Thymus (tissue), 11 donors: Measurements from ENCODE around the gene RAP1A. TPM values are rescaled to one million over a fixed set of nuclear protein-coding genes. Genes with fewer than 3 reads are reported as not detected.
A peak's percentile ranks its signal among the peaks of the same experiment; 100 is the strongest.

Experiments used
- DNase-seq, 9 donors: peaks; one replicate each; pipeline ENCODE4 v3.0.0-alpha.2; 2013; ENCODE audit warnings: low spot score in 9 of 9, low read depth in 6 of 9, missing footprints in 1 of 9
- H3K27ac ChIP-seq, 2 donors: one replicate each; pipeline ENCODE4 v1.5.1; 2013; ENCODE audit warnings: control low read depth in 1 of 2, low read depth in 1 of 2, low read length in 1 of 2, mild to moderate bottlenecking in 1 of 2, moderate library complexity in 1 of 2
- H3K27me3 ChIP-seq, 2 donors: one replicate each; pipeline ENCODE4 v1.5.1; 2013; ENCODE audit warnings: low read length in 1 of 2; ENCODE audit not compliant: control insufficient read depth in 2 of 2, insufficient read depth in 1 of 2
- H3K36me3 ChIP-seq, 2 donors: one replicate each; pipeline ENCODE4 v1.5.1; 2013; ENCODE audit warnings: low read length in 1 of 2, mild to moderate bottlenecking in 1 of 2, moderate library complexity in 1 of 2; ENCODE audit not compliant: control insufficient read depth in 2 of 2, insufficient read depth in 2 of 2
- H3K4me1 ChIP-seq, 2 donors: one replicate each; pipeline ENCODE4 v1.5.1; 2013; ENCODE audit warnings: low read length in 2 of 2; ENCODE audit not compliant: control insufficient read depth in 2 of 2, insufficient read depth in 2 of 2
- H3K4me3 ChIP-seq, 2 donors: one replicate each; pipeline ENCODE4 v1.5.1; 2013; ENCODE audit warnings: low read length in 2 of 2, control low read depth in 1 of 2, mild to moderate bottlenecking in 1 of 2
- H3K9me3 ChIP-seq, 2 donors: one replicate each; pipeline ENCODE4 v1.5.1; 2013; ENCODE audit warnings: low read length in 1 of 2, mild to moderate bottlenecking in 1 of 2; ENCODE audit not compliant: control insufficient read depth in 2 of 2, insufficient read depth in 1 of 2
- WGBS: extraction: QIAGEN DNeasy Blood & Tissue Kit; methylation state at CpG from one replicate; pipeline ENCODE4 v1.1.7; 2013; 5-methylcytosine and 5-hydroxymethylcytosine counted together
- polyA plus RNA-seq: library from polyadenylated mRNA; stranded (reverse); fragments of 200-250 nt; gene quantifications from one replicate; pipeline ENCODE4 v1.2.3, GENCODE V29; 2013
- total RNA-seq: library from RNA; stranded (reverse); fragments of 120-200 nt; gene quantifications from one replicate; pipeline ENCODE4 v1.2.4, GENCODE V29; 2013
- donor health status: healthy.

The RAP1A gene
- total and polyA plus RNA-seq, 2 donors = 29.6 to 123 TPM

DNA sequence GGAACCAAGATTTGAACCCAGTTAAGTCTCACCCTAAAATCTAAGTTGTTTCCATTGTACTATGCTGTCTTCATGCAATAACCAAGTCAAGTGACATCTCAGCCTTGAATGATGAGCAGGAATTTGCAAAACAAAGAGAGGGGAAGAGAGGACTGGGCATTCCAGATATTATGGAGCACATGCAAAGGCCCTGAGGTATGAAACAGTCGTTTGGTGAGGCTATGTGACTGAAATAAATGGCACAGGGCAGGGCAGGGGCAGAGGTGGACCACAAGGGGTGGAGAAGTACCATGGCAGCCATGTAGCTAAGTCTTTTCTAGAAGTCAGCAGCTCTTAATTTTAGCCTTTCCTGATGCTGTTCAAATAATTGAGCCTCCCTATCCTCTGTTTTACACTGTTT lies 37.6 kb upstream of the RAP1A start:
- H3K9me3 ChIP-seq = no peaks in the 10 kb centered on the region
- 96% methylated on average over 1 of the region's 1 CpG for WGBS

DNA sequence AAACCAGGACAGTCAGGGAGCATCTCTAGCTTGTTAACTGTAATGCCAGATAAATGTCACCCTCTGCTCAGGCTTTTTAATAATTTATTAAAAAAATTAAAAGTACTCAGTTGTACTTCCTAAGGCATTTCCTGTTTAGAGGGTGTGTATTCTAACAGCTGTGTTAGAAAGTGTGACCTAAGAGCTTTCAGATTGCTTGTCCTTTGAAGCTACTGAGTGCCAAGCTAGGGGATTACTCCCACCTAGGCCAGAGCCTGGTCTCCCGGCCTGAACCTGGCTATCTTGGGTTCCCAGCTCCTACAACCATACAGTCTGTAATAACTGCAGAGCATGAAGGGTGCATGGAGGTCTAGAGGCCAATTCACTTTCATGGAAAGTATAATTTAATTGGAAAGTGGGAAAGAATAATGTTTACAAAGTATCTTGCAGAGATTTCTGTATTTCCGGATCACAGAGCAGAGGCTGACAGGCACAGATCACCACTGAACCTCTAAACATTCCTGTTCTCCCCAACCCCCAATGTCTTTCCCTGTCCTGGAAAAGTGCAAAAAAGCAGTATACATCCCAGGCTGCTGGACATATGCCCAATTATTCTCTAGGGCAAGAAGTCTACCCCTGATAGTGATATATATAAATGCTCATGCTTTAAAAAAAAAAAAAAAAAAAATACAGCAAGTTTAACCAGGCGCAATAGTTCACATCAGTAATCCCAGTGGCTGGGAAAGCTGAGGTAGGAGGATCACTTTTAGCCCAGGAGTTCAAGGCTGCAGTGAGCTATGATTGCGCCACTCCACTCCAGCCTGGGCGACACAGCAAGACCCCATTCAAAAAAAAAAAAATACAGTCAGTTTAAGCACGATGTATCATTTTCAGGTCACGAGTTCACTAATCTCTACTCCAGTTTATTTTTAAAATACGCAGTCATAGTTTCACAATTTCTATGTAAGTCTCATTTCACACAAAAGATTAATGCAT lies 36.7 kb upstream of the RAP1A start:
- Histone ChIP-seq H3K9me3 (no peaks in the 10 kb centered on the region), H3K4me3 (no peak overlapping the region), H3K27ac (no peak overlapping the region), H3K4me1 (no peaks in the 10 kb centered on the region), H3K27me3 (no peaks in the 10 kb centered on the region), H3K36me3 (no peaks in the 10 kb centered on the region)
- DNase-seq = no peak
- 97% methylated on average over 8 of the region's 8 CpGs for WGBS

More for the DNA sequence above, 37.6 kb upstream of the RAP1A start:
- H3K27ac ChIP-seq = no peak overlapping the region
- no peaks in the 10 kb centered on the region for H3K4me1 ChIP-seq
- no peak for DNase-seq
- no peak overlapping the region for H3K4me3 ChIP-seq
- H3K36me3 ChIP-seq = no peaks in the 10 kb centered on the region
- no peaks in the 10 kb centered on the region for H3K27me3 ChIP-seq

DNA sequence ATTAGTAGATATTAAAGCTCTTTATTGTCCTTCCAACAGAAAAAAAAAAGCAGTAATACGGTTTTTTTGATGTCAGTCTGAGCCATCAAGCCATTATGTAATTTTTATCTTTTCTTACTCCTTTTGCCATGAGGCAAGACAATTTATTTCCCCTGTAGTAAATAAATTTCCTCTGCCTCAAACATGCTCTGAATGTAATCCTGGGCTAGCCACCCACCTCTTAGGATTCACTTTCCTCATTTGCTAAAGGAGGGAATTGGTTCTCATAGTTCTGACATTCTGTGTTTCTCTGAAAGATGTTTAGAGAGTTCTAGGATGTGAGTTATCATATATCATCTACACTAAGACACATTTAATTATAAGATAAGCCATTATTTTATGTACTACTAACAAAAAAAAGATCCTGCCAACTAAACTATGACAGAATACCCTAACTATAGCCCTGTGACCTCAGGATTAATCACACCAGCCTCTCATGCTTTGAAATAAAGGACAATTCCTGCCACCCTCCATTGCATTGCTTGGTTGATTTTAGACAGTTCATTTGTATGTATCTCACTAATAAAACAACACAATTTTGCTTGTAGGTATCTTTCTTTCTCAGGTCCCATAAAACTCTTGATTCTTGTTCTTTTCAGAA lies 34.0 kb upstream of the RAP1A start:
- Histone ChIP-seq H3K4me3 (no peak overlapping the region), H3K27me3 (no peaks in the 10 kb centered on the region), H3K4me1 (no peaks in the 10 kb centered on the region), H3K36me3 (no peaks in the 10 kb centered on the region), H3K27ac (no peak overlapping the region), H3K9me3 (no peaks in the 10 kb centered on the region)
- 96% methylated on average over 1 of the region's 1 CpG for WGBS
- no peak for DNase-seq

DNA sequence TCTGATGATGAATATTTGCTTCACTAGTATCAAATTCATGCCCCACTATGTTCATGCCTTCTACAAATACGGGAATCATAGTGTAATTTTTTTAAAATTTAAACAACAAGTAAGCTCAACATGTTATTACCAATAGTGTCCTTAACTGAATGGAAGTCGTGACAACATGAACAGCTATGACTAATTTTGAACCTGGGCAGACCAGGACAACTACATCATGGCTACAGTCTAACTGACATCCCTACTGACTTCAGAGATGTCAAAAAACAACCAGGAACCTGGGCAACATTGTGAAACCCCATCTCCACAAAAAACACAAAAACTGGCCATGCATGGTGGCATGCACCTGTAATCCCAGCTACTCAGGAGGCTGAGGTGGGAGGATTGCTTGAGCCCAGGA lies 33.5 kb upstream of the RAP1A start:
- no peak for DNase-seq
- H3K36me3 ChIP-seq = no peaks in the 10 kb centered on the region
- H3K27ac ChIP-seq = no peak overlapping the region
- H3K9me3 ChIP-seq = no peaks in the 10 kb centered on the region
- H3K27me3 ChIP-seq = no peaks in the 10 kb centered on the region
- H3K4me1 ChIP-seq = no peaks in the 10 kb centered on the region
- no peak overlapping the region for H3K4me3 ChIP-seq
- WGBS = 96% methylated on average over 2 of the region's 2 CpGs

DNA sequence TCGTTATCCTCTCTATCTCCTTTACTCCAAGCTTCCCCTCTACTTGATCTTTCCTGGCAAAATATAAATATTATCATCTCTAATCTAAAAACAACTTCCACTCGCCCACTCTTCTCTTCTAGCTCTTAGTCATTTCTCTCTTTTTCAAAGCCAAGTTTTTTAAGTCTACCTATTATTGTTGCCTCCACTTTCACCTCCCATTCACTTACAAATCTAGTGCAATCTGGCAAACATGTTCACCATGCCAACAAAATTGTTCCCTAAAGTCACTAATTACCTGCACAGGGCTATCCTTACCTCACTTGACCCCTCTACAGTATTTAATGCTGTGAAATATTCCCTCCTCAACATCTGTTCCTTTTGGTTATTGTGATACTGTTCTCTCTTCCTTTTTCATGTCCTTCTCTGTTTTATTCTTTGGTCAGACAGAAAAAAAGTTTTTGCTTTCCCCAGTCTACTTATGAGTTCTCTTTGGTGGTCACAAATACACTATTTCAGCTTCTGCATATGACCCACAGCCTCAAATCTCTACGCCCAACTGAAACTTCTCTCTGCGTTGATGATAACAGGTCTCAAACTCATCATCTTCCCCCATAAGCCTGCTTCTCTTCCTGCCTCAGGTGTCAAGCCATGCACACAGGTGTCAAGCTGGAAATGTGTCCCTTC lies 31.9 kb upstream of the RAP1A start:
- no peak for DNase-seq
- Histone ChIP-seq H3K4me3 (no peak overlapping the region), H3K36me3 (no peaks in the 10 kb centered on the region), H3K9me3 (no peaks in the 10 kb centered on the region), H3K27me3 (no peaks in the 10 kb centered on the region), H3K4me1 (peaks cover 3 to 6% of the 10 kb centered on the region in 2 donors), H3K27ac (no peak overlapping the region)
- WGBS = 82% methylated on average over 4 of the region's 4 CpGs

DNA sequence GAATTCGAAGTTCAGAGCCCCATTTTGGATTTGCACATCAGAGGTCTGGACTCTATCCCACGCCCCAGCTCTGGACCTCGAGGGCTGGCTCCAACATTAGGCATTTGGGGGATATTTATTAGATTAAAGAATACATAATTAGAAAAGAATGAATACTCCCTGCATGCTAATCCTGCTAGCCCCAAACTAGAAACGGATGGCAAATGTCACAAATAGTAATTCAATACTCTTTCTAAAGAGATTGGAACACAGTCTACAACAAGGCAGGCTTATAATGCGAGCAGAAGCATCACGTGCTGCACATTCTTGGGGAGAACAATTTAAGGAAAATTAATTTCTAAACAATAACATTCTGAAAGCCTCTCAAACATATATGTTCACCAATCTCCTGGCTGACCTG lies 27.7 kb upstream of the RAP1A start:
- Histone ChIP-seq H3K4me3 (no peak overlapping the region), H3K27me3 (no peaks in the 10 kb centered on the region), H3K27ac (peak overlapping the region; percentile 55 to 84), H3K36me3 (no peaks in the 10 kb centered on the region), H3K9me3 (no peaks in the 10 kb centered on the region), H3K4me1 (peaks cover 11 to 37% of the 10 kb centered on the region in 2 donors)
- no peak for DNase-seq
- 97% methylated on average over 6 of the region's 6 CpGs for WGBS

DNA sequence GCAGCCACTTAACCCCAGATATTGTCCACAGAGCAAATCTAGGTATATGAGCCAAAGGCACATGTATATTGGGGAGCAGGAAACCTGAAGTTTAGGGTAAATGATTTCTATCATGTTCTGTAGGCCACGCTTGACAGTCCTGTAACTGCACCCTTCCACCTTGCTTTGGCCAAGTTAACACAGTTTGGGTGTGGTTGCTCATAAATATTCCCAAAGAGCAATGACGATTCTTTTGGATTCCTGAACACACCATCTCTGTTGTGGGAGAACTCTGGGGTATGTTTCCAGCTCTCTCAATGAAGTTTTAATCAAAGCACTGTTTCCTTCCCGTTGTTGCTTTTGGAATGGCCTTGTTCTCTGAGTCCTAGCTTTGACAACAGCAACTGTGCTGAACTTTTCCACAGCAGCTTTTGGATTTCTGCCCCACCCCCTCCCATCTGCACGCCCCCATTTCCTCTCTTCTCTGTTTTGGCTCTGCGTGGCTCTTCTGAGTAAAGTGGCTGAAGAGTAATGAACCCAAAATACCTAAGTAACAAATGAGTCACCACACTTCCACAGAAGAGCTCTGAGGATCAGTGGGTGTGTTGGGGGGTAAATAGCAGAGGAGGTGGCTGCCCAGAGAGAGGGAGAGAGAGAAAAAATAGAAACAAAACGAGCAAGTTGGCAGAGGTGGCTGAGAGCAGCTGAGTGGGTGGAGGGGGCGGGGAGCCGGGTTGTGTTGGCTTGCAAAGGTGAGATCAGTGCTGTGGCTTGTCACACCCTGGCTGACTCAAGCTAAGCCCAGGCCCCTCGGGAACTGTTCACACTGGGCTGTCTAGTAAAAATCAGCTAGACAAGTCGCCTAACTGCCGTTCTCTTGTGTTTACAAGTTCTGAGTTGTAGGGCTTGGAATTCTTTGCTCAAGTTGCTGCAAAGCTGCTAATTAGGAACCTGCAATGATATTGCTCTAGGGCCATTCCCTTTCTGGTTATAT lies 26.9 kb upstream of the RAP1A start:
- H3K4me1 ChIP-seq = peaks cover 13 to 38% of the 10 kb centered on the region in 2 donors
- peak; percentile 48 to 85 (median 68) for DNase-seq
- no peaks in the 10 kb centered on the region for H3K9me3 ChIP-seq
- H3K4me3 ChIP-seq = peak overlapping the region in 1 of 2 donors; percentile 4
- 32% methylated on average over 11 of the region's 11 CpGs for WGBS
- H3K27ac ChIP-seq = peak overlapping the region; percentile 55 to 84
- H3K36me3 ChIP-seq = no peaks in the 10 kb centered on the region
- H3K27me3 ChIP-seq = no peaks in the 10 kb centered on the region

DNA sequence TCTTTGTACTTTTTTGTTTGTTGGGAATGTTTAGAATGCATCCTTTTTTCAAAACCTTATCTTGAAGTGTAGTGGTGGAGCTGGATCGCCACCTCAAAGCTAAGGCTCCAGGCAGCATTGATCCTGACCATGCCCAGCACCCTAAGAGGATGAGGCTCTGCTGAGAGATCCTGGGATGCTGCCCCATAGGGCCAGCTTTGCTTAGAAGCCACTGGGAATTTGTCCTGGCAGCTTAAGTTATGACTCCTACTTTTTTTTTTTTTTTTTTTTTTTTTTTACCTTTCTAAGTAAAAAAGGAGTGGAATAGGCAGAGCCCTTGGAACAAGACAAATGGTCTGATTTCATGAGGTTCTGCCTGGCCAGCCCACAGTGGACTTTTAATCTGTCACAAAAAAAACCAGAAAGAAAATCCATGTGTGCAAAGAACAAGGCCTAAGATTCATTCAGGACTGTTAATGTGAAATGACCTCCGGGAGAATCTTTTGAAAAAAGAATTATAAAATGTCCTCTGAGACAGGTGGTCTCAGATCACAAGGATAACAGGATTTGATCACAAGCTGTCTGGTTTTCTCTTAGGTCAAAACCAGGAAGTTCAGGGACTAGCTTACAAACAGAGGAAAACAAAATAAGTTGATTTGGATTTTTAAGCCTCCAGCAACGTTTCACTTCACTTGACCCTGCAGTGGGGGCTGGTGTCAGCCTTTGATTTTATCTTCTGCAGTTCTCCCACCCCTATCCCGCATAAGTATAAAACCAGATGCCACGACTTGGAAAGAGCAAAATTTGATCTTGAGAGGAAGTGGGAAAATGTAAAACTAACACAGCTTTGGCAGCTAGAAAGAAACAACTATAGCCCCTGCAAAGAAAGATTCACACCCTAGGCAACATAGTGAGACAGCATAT lies 25.9 kb upstream of the RAP1A start:
- Histone ChIP-seq H3K4me3 (no peak overlapping the region), H3K36me3 (no peaks in the 10 kb centered on the region), H3K4me1 (peaks cover 15 to 43% of the 10 kb centered on the region in 2 donors), H3K9me3 (no peaks in the 10 kb centered on the region), H3K27ac (peak overlapping the region in 1 of 2 donors; percentile 84), H3K27me3 (no peaks in the 10 kb centered on the region)
- no peak for DNase-seq
- WGBS = 60% methylated on average over 5 of the region's 5 CpGs
